Peyer's patch (tissue), 4 donors: Measurements from ENCODE around the gene CSNK2A2. TPM values are rescaled to one million over a fixed set of nuclear protein-coding genes. Genes with fewer than 3 reads are reported as not detected.
A peak's percentile ranks its signal among the peaks of the same experiment; 100 is the strongest.

Experiments
- DNase-seq, 3 donors: peaks; one replicate each; pipeline ENCODE4 v3.0.0-alpha.2; 2017 to 2019
- H3K27ac ChIP-seq, 4 donors: fragments of 200-600 bp; sonication (generic); one replicate each; pipeline ENCODE4 v1.5.1; 2016 to 2019
- H3K27me3 ChIP-seq, 2 donors: fragments of 200-600 bp; sonication (generic); one replicate each; pipeline ENCODE4 v1.5.1; 2019
- H3K36me3 ChIP-seq, 3 donors: fragments of 200-600 bp; sonication (generic); one replicate each; pipeline ENCODE4 v1.5.1; 2016 to 2019
- H3K4me1 ChIP-seq, 4 donors: fragments of 200-600 bp; sonication (generic); one replicate each; pipeline ENCODE4 v1.5.1; 2016 to 2019
- H3K4me3 ChIP-seq, 4 donors: fragments of 200-600 bp; sonication (generic); 1 replicate in 3 of 4; 2 replicates in 1 of 4; pipeline ENCODE4 v1.5.1; 2016 to 2019; ENCODE audit warnings: mild to moderate bottlenecking in 1 of 4
- H3K9me3 ChIP-seq, 4 donors: fragments of 200-600 bp; sonication (generic); one replicate each; pipeline ENCODE4 v1.5.1; 2016 to 2019; ENCODE audit warnings: mild to moderate bottlenecking in 1 of 4
- POLR2A ChIP-seq, 2 donors: fragments of 450-650 bp; IDR thresholded peaks; one replicate each; pipeline ENCODE4 v1.5.1; 2017; ENCODE audit warnings: antibody characterized with exemption in 2 of 2, mild to moderate bottlenecking in 2 of 2, moderate library complexity in 2 of 2
- total RNA-seq, 4 donors: library from RNA; depleted of rRNA; stranded (reverse); fragments of >200 nt; gene quantifications; one replicate each; pipeline ENCODE4 v1.1.0, GENCODE V29; 2016
- TF ChIP-seq, protein P1 (sequence below), 6 experiments: fragments of 450-650 bp in 4 of 6; fragments of 200-600 bp in 2 of 6; sonication (generic) in 1 of 6; IDR thresholded peaks; one replicate each; pipeline ENCODE4 v1.5.1; 2017 to 2019; ENCODE audit warnings: antibody characterized with exemption in 6 of 6, mild to moderate bottlenecking in 3 of 6, moderate library complexity in 1 of 6

Gene CSNK2A2
- total RNA-seq, 4 donors from 2014 or later: 25.1 to 36.4 (median 29.6) TPM

DNA sequence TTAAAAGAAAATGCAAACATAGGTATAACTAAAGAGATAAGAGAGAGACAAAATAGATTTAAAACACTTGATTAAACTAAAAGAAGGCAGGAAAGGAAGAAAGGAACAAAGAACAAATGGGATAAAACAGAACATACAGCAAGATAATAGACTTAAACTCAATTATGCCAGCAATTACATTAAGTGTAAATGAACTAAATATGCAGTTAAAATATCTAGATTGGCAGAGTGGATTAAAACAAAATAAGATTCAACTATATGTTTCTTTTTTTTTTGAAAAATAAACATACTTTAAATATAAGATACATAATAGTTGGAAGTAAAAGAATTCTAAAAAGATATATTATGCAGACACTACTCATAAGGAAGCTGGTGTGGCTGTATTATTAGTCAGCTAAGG, 59.1 kb downstream of the CSNK2A2 start:
- no peaks in the 10 kb centered on the region for H3K27me3 ChIP-seq
- no peak for DNase-seq
- H3K27ac ChIP-seq: no peak overlapping the region
- H3K4me1 ChIP-seq: no peaks in the 10 kb centered on the region
- H3K36me3 ChIP-seq: no peaks in the 10 kb centered on the region
- no peak for TF ChIP-seq POLR2A (IDR thresholded peaks at IDR 0.05)
- TF ChIP-seq, protein P1, sequence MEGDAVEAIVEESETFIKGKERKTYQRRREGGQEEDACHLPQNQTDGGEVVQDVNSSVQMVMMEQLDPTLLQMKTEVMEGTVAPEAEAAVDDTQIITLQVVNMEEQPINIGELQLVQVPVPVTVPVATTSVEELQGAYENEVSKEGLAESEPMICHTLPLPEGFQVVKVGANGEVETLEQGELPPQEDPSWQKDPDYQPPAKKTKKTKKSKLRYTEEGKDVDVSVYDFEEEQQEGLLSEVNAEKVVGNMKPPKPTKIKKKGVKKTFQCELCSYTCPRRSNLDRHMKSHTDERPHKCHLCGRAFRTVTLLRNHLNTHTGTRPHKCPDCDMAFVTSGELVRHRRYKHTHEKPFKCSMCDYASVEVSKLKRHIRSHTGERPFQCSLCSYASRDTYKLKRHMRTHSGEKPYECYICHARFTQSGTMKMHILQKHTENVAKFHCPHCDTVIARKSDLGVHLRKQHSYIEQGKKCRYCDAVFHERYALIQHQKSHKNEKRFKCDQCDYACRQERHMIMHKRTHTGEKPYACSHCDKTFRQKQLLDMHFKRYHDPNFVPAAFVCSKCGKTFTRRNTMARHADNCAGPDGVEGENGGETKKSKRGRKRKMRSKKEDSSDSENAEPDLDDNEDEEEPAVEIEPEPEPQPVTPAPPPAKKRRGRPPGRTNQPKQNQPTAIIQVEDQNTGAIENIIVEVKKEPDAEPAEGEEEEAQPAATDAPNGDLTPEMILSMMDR (IDR thresholded peaks at IDR 0.05): no peak
- peaks cover 0 to 3% (median 0%) of the 10 kb centered on the region in 4 donors for H3K9me3 ChIP-seq
- H3K4me3 ChIP-seq: no peak overlapping the region

DNA sequence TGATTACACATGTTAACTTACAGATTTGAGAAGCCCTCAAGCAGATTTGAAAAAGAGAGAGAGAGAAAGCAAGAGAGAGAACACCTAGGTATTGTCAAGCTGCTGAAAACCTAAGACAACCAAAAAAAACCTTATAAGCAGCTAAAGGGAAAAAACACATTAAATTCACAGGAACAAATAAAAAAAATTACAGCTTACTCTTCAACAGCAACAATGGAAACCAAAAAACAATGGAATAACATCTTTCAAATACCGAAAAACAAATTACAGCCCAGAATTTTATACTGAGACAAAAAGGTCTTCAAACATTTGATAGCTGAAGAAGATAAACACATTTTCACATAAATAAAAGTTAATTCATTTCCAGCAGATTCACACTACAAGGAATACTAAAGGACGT, 60.3 kb downstream of the CSNK2A2 start:
- TF ChIP-seq, protein P1 (IDR thresholded peaks at IDR 0.05): no peak
- no peak for TF ChIP-seq POLR2A (IDR thresholded peaks at IDR 0.05)
- no peak overlapping the region for H3K4me3 ChIP-seq
- H3K27me3 ChIP-seq: no peaks in the 10 kb centered on the region
- H3K4me1 ChIP-seq: no peaks in the 10 kb centered on the region
- no peak for DNase-seq
- H3K9me3 ChIP-seq: peaks cover 0 to 3% (median 0%) of the 10 kb centered on the region in 4 donors
- H3K27ac ChIP-seq: no peak overlapping the region
- no peaks in the 10 kb centered on the region for H3K36me3 ChIP-seq

DNA sequence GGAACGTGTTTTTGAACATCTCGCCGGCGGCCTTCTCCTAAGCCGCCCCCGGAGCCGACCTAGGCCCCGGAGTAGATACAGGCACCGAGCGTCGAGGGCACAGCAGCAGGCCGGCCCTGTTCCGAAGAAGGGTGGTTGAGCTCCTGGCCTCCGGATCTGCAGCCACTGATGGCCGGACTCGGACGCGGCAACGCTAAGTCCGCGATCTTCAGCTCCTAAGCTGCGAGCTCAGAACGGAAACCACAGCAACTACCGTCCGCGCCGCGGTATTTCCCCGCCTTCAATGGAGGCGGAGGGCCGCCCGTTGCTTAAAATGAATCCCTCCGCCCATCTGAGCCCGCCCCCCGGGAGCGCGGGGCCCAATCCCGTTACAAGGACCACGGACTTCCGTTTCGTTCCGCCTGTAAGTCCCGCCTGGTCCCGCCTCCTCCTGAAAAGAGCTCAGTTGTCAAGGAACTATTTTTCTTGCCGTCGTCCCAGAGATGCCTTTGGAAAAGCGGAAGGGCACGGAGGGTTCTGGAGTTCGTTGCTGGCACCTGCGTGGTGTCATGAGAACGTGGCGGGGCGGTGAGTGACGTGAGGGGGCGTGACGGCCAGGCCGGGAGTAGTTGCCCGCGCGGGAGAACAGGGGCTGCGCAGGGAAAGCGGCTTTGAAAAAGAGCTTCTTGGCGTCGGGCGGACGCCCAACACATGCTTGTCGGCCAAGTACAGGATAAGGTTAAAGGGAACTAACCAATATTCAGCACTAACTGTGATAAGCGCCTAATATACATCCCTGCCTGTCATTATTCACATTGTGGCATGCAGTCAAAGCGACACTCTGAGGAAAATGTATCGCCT, 68.6 kb downstream of the CSNK2A2 start, which contains the start of gene CFAP20:
Gene CFAP20, minus strand, starts transcription at position 285 of the 840 bp plus-strand sequence. Its CDS starts 266 bp downstream, at position 19.
- DNase-seq: peak; percentile 98 to 99 (median 98)
- Histone ChIP-seq H3K9me3 (no peaks in the 10 kb centered on the region), H3K4me1 (peaks cover 0 to 42% (median 4%) of the 10 kb centered on the region in 4 donors), H3K4me3 (peak within 1 kb of the TSS; percentile 71 to 94 (median 76)), H3K27ac (peak within 1 kb of the TSS; percentile 75 to 92 (median 88)), H3K36me3 (no peaks in the 10 kb centered on the region), H3K27me3 (no peaks in the 10 kb centered on the region)
- peak; percentile 86 to 96 for TF ChIP-seq POLR2A (IDR thresholded peaks at IDR 0.05)
- TF ChIP-seq, protein P1 (IDR thresholded peaks at IDR 0.05): no peak

DNA sequence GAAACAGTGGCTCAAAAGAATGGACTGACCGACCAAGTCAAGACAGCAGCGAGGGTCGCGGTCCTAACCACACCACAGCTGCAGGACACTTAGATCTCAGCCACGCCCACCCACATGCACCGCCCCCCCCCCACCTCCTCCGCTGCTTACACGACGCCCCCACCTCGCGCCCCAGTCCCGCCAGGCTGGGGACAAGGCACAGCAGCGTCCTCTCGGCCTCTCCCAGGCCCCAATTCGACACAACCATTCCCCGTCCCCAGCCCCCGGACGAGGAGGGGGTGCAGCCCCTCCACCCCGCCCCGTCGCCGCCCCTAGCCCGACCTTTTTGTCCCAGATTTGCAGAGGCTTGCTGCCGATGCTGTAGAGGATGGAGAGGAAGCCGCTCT, 69.2 kb downstream of the CSNK2A2 start:
- H3K27ac ChIP-seq: peak overlapping the region; percentile 75 to 92 (median 88)
- no peaks in the 10 kb centered on the region for H3K9me3 ChIP-seq
- H3K36me3 ChIP-seq: no peaks in the 10 kb centered on the region
- TF ChIP-seq POLR2A (IDR thresholded peaks at IDR 0.05): no peak
- TF ChIP-seq, protein P1 (IDR thresholded peaks at IDR 0.05): no peak
- peak overlapping the region; percentile 71 to 94 (median 76) for H3K4me3 ChIP-seq
- H3K4me1 ChIP-seq: peaks cover 0 to 48% (median 4%) of the 10 kb centered on the region in 4 donors
- DNase-seq: peak in 1 of 3 donors; percentile 51
- no peaks in the 10 kb centered on the region for H3K27me3 ChIP-seq

DNA sequence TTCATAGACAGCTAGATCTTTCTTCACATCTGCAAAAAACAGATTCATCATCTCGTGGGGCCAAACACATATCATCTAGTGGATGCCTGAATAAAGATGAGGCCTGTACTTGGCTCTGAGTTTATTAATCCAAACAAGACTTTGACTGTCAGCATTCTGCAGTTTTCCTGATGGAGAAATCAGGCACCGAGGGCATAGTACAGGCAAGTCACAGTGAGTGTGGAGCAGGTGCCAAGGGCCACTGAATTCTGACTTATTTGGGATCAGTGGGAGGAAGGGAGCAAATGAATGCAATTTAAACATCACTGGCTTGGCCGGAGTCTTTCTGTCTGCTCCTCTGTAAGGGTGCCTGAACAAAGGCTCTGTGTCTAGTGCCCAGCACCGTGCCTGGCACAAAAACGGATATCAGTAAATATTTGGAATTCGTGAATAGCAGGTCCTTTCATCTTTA, 69.7 kb downstream of the CSNK2A2 start:
- H3K4me1 ChIP-seq: peaks cover 0 to 52% (median 4%) of the 10 kb centered on the region in 4 donors
- H3K9me3 ChIP-seq: no peaks in the 10 kb centered on the region
- H3K27ac ChIP-seq: peak overlapping the region; percentile 75 to 92 (median 88)
- H3K27me3 ChIP-seq: no peaks in the 10 kb centered on the region
- H3K4me3 ChIP-seq: peak overlapping the region; percentile 71 to 94 (median 76)
- no peaks in the 10 kb centered on the region for H3K36me3 ChIP-seq
- TF ChIP-seq, protein P1 (IDR thresholded peaks at IDR 0.05): no peak
- TF ChIP-seq POLR2A (IDR thresholded peaks at IDR 0.05): no peak
- peak in 1 of 3 donors; percentile 48 for DNase-seq
